H9 (cell line): ENCODE results near the gene SPOP. TPM values are rescaled to one million over a fixed set of nuclear protein-coding genes. Genes with fewer than 3 reads are reported as not detected.

Experiments
- DNase-seq: peaks from one replicate; pipeline ENCODE4 v3.0.0-alpha.2; 2017
- H2AFZ ChIP-seq: one replicate; pipeline ENCODE4 v1.6.1; 2013; ENCODE audit warnings: mild to moderate bottlenecking, low read length, control low read depth, moderate library complexity
- H2AK5ac ChIP-seq: 2 replicates; pipeline ENCODE4 v1.6.1; 2013; ENCODE audit warnings: low read length, control low read depth, mixed read lengths; ENCODE audit not compliant: insufficient read length
- H2BK120ac ChIP-seq: one replicate; pipeline ENCODE4 v1.6.1; 2013; ENCODE audit warnings: low read depth, mild to moderate bottlenecking, low read length, control low read depth, inconsistent platforms; ENCODE audit not compliant: poor library complexity, severe bottlenecking
- H2BK12ac ChIP-seq: 2 replicates; pipeline ENCODE4 v1.6.1; 2013; ENCODE audit warnings: low read length, control low read depth, mixed read lengths, low read depth; ENCODE audit not compliant: insufficient read length
- H2BK15ac ChIP-seq: 2 replicates; pipeline ENCODE4 v1.6.1; 2013; ENCODE audit warnings: low read depth, low read length, control low read depth
- H2BK20ac ChIP-seq: one replicate; pipeline ENCODE4 v1.6.1; 2013; ENCODE audit warnings: low read depth, mild to moderate bottlenecking, low read length, control low read depth, inconsistent platforms; ENCODE audit not compliant: poor library complexity, severe bottlenecking
- H2BK5ac ChIP-seq: 2 replicates; pipeline ENCODE4 v1.6.1; 2013; ENCODE audit warnings: low read length, control low read depth, mixed read lengths; ENCODE audit not compliant: insufficient read length
- H3K14ac ChIP-seq: 2 replicates; pipeline ENCODE4 v1.6.1; 2013; ENCODE audit warnings: low read length, control low read depth; ENCODE audit not compliant: insufficient read depth
- H3K18ac ChIP-seq: 2 replicates; pipeline ENCODE4 v1.6.1; 2013; ENCODE audit warnings: low read depth, mild to moderate bottlenecking, mixed read lengths, low read length, control low read depth; ENCODE audit not compliant: insufficient read length
- H3K23ac ChIP-seq: 2 replicates; pipeline ENCODE4 v1.6.1; 2013; ENCODE audit warnings: low read length, control low read depth, mixed read lengths, low read depth; ENCODE audit not compliant: insufficient read length
- H3K23me2 ChIP-seq: 2 replicates; pipeline ENCODE4 v1.6.1; 2013; ENCODE audit warnings: low read depth, mild to moderate bottlenecking, mixed read lengths, low read length, control low read depth; ENCODE audit not compliant: insufficient read length, poor library complexity, severe bottlenecking
- H3K27ac ChIP-seq: 2 replicates; pipeline ENCODE4 v1.5.1; 2013; ENCODE audit warnings: low read length, control low read depth, mixed read lengths, low read depth; ENCODE audit not compliant: insufficient read length
- H3K27me3 ChIP-seq: 2 replicates; pipeline ENCODE4 v1.6.1; 2013; ENCODE audit warnings: low read length, control low read depth, inconsistent platforms; ENCODE audit not compliant: insufficient read depth
- H3K4ac ChIP-seq: 2 replicates; pipeline ENCODE4 v1.6.1; 2013; ENCODE audit warnings: low read depth, mild to moderate bottlenecking, control low read depth, inconsistent platforms, low read length, moderate library complexity
- H3K4me1 ChIP-seq: 2 replicates; pipeline ENCODE4 v1.6.1; 2013; ENCODE audit warnings: low read length, control low read depth, inconsistent platforms; ENCODE audit not compliant: insufficient read depth
- H3K4me2 ChIP-seq: 2 replicates; pipeline ENCODE4 v1.6.1; 2013; ENCODE audit warnings: low read length, control low read depth, mixed read lengths; ENCODE audit not compliant: insufficient read length, insufficient read depth
- H3K56ac ChIP-seq: 2 replicates; pipeline ENCODE4 v1.6.1; 2013; ENCODE audit warnings: low read depth, mild to moderate bottlenecking, mixed read lengths, low read length, control low read depth; ENCODE audit not compliant: insufficient read length
- H3K79me1 ChIP-seq: 2 replicates; pipeline ENCODE4 v1.6.1; 2013; ENCODE audit warnings: low read depth, mild to moderate bottlenecking, moderate library complexity, low read length, control low read depth, inconsistent platforms; ENCODE audit not compliant: insufficient read depth, poor library complexity, severe bottlenecking
- H3K79me2 ChIP-seq: 2 replicates; pipeline ENCODE4 v1.6.1; 2013; ENCODE audit warnings: low read length, control low read depth, inconsistent platforms; ENCODE audit not compliant: insufficient read depth
- H3K9ac ChIP-seq: 2 replicates; pipeline ENCODE4 v1.6.1; 2013; ENCODE audit warnings: low read length, control low read depth, mixed read lengths; ENCODE audit not compliant: insufficient read length; ENCODE audit errors: extremely low read depth
- H3K9me3 ChIP-seq: one replicate; pipeline ENCODE4 v1.6.1; 2013; ENCODE audit warnings: low read depth, low read length, inconsistent platforms; ENCODE audit not compliant: control insufficient read depth
- H3T11ph ChIP-seq: one replicate; pipeline ENCODE4 v1.6.1; 2013; ENCODE audit warnings: mild to moderate bottlenecking, low read length, control low read depth, inconsistent platforms
- H4K20me1 ChIP-seq: one replicate; pipeline ENCODE4 v1.6.1; 2013; ENCODE audit not compliant: control insufficient read depth, insufficient read length, insufficient read depth
- H4K5ac ChIP-seq: 2 replicates; pipeline ENCODE4 v1.6.1; 2013; ENCODE audit warnings: low read depth, mild to moderate bottlenecking, mixed read lengths, low read length, control low read depth; ENCODE audit not compliant: insufficient read length
- H4K8ac ChIP-seq: replicated peaks from 2 replicates; pipeline ENCODE4 v1.6.1; 2013; ENCODE audit warnings: low read length, control low read depth, mixed read lengths, low read depth; ENCODE audit not compliant: insufficient read length
- H4K91ac ChIP-seq: 2 replicates; pipeline ENCODE4 v1.6.1; 2013; ENCODE audit warnings: low read depth, mild to moderate bottlenecking, moderate library complexity, mixed read lengths, low read length, control low read depth; ENCODE audit not compliant: insufficient read length
- H3K27ac Mint-ChIP-seq, 3 experiments: 2 replicates in 2 of 3; 3 replicates in 1 of 3; pipeline ENCODE4 v1.8.0; 2020 to 2021; ENCODE audit warnings: mixed read lengths in 3 of 3, mild to moderate bottlenecking in 1 of 3, moderate library complexity in 1 of 3
- H3K27me3 Mint-ChIP-seq: 2 replicates; pipeline ENCODE4 v1.8.0; 2021; ENCODE audit warnings: low read depth, mild to moderate bottlenecking, moderate library complexity, mixed read lengths
- H3K36me3 Mint-ChIP-seq, 3 experiments: 2 replicates in 2 of 3; 3 replicates in 1 of 3; pipeline ENCODE4 v1.8.0; 2020 to 2021; ENCODE audit warnings: low read depth in 3 of 3, mixed read lengths in 3 of 3; ENCODE audit not compliant: insufficient read depth in 1 of 3
- H3K4me1 Mint-ChIP-seq, 2 experiments: 2 replicates each; pipeline ENCODE4 v1.8.0; 2020; ENCODE audit warnings: mixed read lengths in 2 of 2
- H3K4me3 Mint-ChIP-seq, 2 experiments: 2 replicates in 1 of 2; 3 replicates in 1 of 2; pipeline ENCODE4 v1.8.0; 2020 to 2021; ENCODE audit warnings: mild to moderate bottlenecking in 2 of 2, mixed read lengths in 2 of 2, moderate library complexity in 1 of 2
- H3K9me3 Mint-ChIP-seq, 2 experiments: 2 replicates in 1 of 2; 3 replicates in 1 of 2; pipeline ENCODE4 v1.8.0; 2020; ENCODE audit warnings: mild to moderate bottlenecking in 2 of 2, mixed read lengths in 2 of 2, moderate library complexity in 1 of 2
- CTCF ChIP-seq: fragments of 200-600 bp; sonication (generic); conservative IDR thresholded peaks from 3 replicates; pipeline ENCODE4 v1.8.0; 2021; ENCODE audit warnings: antibody characterized with exemption, mild to moderate bottlenecking
- WGBS: extraction: QIAGEN DNeasy Blood & Tissue Kit; methylation state at CpG from one replicate; pipeline ENCODE4 v1.1.7; 2013; ENCODE audit warnings: missing lambda C conversion rate, low lambda C conversion rate, mixed read lengths; ENCODE audit not compliant: insufficient read length; ENCODE audit errors: extremely low coverage; 5-methylcytosine and 5-hydroxymethylcytosine counted together
- total RNA-seq: library from RNA; stranded (reverse); gene quantifications from 2 replicates; pipeline ENCODE4 v1.2.1, GENCODE V29; 2021

SPOP gene
- total RNA-seq, 1 experiment from 2014 or later, result 33.7 TPM

- H3K4me1 ChIP-seq, result 0 out of 2 replicates have a peak, but pooled peaks cover 3% of the 10 kb centered on the region
- no peak overlapping the region for H4K5ac ChIP-seq
- H3K36me3 Mint-ChIP-seq, result 0 out of 7 replicates have a peak, but pooled peaks cover 0 to 3% (median 0%) of the 10 kb centered on the region in 3 experiments
- no peak overlapping the region for H4K91ac ChIP-seq
- H3K9me3 ChIP-seq, result no peaks in the 10 kb centered on the region
- no peak overlapping the region for H3K18ac ChIP-seq
- H3K27me3 ChIP-seq, result no peaks in the 10 kb centered on the region
- H3K23ac ChIP-seq, result no peak overlapping the region
- H3K79me1 ChIP-seq, result no peaks in the 10 kb centered on the region
- no peak overlapping the region for H3T11ph ChIP-seq
- no peaks in the 10 kb centered on the region for H3K9me3 Mint-ChIP-seq
- no peak overlapping the region for H2AK5ac ChIP-seq
- no peaks in the 10 kb centered on the region for H3K27me3 Mint-ChIP-seq
- H3K4me1 Mint-ChIP-seq, result peaks cover 11 to 17% of the 10 kb centered on the region in 2 experiments
- H3K9ac ChIP-seq, result no peak overlapping the region
- H3K27ac ChIP-seq, result no peak overlapping the region
- no peak for TF ChIP-seq CTCF
- no peaks in the 10 kb centered on the region for H3K79me2 ChIP-seq
- H2BK5ac ChIP-seq, result no peak overlapping the region
- no peaks in the 10 kb centered on the region for H3K23me2 ChIP-seq
- H3K27ac Mint-ChIP-seq, result no peak overlapping the region
- no peak overlapping the region for H4K8ac ChIP-seq
- H2BK20ac ChIP-seq, result no peak overlapping the region
- no peak overlapping the region for H2BK15ac ChIP-seq
- no peak overlapping the region for H2BK120ac ChIP-seq
- no peak for DNase-seq
- no peak overlapping the region for H3K14ac ChIP-seq
- H2AFZ ChIP-seq, result no peak overlapping the region
- no peak overlapping the region for H3K4me2 ChIP-seq
- H3K56ac ChIP-seq, result no peak overlapping the region
- no peaks in the 10 kb centered on the region for H4K20me1 ChIP-seq
- H3K4ac ChIP-seq, result no peak overlapping the region
- no peak overlapping the region for H3K4me3 Mint-ChIP-seq
- no peak overlapping the region for H2BK12ac ChIP-seq
- no CpG with 5 or more reads among the region's 4 CpGs for WGBS
Observed at GRCh38 chr17:49590874-49591273, 87.0 kb downstream of the SPOP start.
